HepG2 (cell line): ENCODE data around the gene SLC16A6. TPM values are rescaled to one million over a fixed set of nuclear protein-coding genes. Genes with fewer than 3 reads are reported as not detected.
"Not testable (repeated sequence)": the region's sequence is repeated elsewhere in the genome, so short reads cannot be mapped to it uniquely, and the experiment has no call there.

ENCODE experiments used
- ATAC-seq: fragments of 200-7000 bp; cut with Tn5 transposase; 3 replicates; pipeline ENCODE4 v1.9.1; 2020; ENCODE audit warnings: mild to moderate bottlenecking, moderate library complexity
- BruUV-seq: library from RNA; stranded (reverse); fragments of 400-500 nt; replicated peaks from 2 replicates; lab custom pipeline; 2021; lab: Mats Ljungman, UMichigan
- CTCF ChIA-PET: fragments of 300-600 bp; formaldehyde crosslinking; extraction: SDS; loops from one replicate; lab custom pipeline; 2021; ENCODE audit warnings: low total read pairs, inconsistent platforms, low intra/inter-chr PET ratio; lab: Yijun Ruan, JAX
- POLR2A ChIA-PET: fragments of 350-600 bp; sonication (Branson Sonifier 250); formaldehyde crosslinking; loops from one replicate; lab custom pipeline; 2020; ENCODE audit warnings: antibody characterized with exemption, inconsistent platforms; lab: Yijun Ruan, JAX
- DNase-seq: peaks from one replicate; pipeline ENCODE4 v3.0.0-alpha.2; 2015; ENCODE audit warnings: low spot score
- FAIRE-seq: peaks from 3 replicates; lab custom pipeline; 2011; peaks lifted over from hg19 to GRCh38; lab: Jason Lieb, UNC
- H2AFZ ChIP-seq: one replicate; pipeline ENCODE4 v1.6.1; 2011; ENCODE audit warnings: low read length, inconsistent platforms
- H3K27ac ChIP-seq: fragments of 300-600 bp; 3 replicates; pipeline ENCODE4 v1.8.0; 2011; ENCODE audit warnings: mixed run types, mild to moderate bottlenecking, mixed read lengths, low read length, inconsistent platforms; ENCODE audit not compliant: insufficient read depth; ENCODE audit errors: extremely low read length
- H3K27me3 ChIP-seq, 2 experiments: fragments of 200-600 bp in 1 of 2; 2 replicates in 1 of 2; 3 replicates in 1 of 2; pipeline versions ENCODE4 v1.6.0 to v1.8.0; 2011; ENCODE audit warnings: low read length in 2 of 2, mild to moderate bottlenecking in 2 of 2, moderate library complexity in 2 of 2, inconsistent platforms in 1 of 2; ENCODE audit not compliant: insufficient read depth in 2 of 2, control insufficient read depth in 1 of 2
- H3K36me3 ChIP-seq, 2 experiments: fragments of 200-600 bp in 1 of 2; replicated peaks in 1 of 2; 2 replicates in 1 of 2; 3 replicates in 1 of 2; pipeline versions ENCODE4 v1.5.1 to v1.8.0; 2011; ENCODE audit warnings: low read length in 2 of 2, inconsistent platforms in 1 of 2; ENCODE audit not compliant: insufficient read depth in 2 of 2, control insufficient read depth in 1 of 2
- H3K4me1 ChIP-seq: 2 replicates; pipeline ENCODE4 v1.5.1; 2012; ENCODE audit warnings: low read length, inconsistent platforms; ENCODE audit not compliant: insufficient read depth
- H3K4me2 ChIP-seq: 2 replicates; pipeline ENCODE4 v1.6.0; 2011; ENCODE audit warnings: low read depth, low read length, inconsistent platforms
- H3K4me3 ChIP-seq, 3 experiments: fragments of 200-600 bp in 1 of 3; sonication (generic), shearing (Covaris generic) in 1 of 3; replicated peaks in 1 of 3; 2 replicates each; pipeline ENCODE4 v1.5.1; 2011 to 2016; ENCODE audit warnings: low read length in 3 of 3, inconsistent platforms in 2 of 3, low read depth in 2 of 3, mild to moderate bottlenecking in 2 of 3, control low read depth in 1 of 3, mixed read lengths in 1 of 3; ENCODE audit not compliant: insufficient read depth in 1 of 3
- H3K79me2 ChIP-seq: one replicate; pipeline ENCODE4 v1.6.1; 2011; ENCODE audit warnings: low read length, inconsistent platforms; ENCODE audit not compliant: insufficient read depth
- H3K9ac ChIP-seq: 2 replicates; pipeline ENCODE4 v1.6.0; 2011; ENCODE audit warnings: mild to moderate bottlenecking, low read depth, low read length, inconsistent platforms; ENCODE audit not compliant: insufficient read depth
- H3K9me3 ChIP-seq: 2 replicates; pipeline ENCODE4 v1.5.1; 2012; ENCODE audit warnings: mild to moderate bottlenecking, low read length
- H4K20me1 ChIP-seq: 2 replicates; pipeline ENCODE4 v1.6.0; 2011; ENCODE audit warnings: inconsistent platforms, mild to moderate bottlenecking, low read length, moderate library complexity; ENCODE audit not compliant: insufficient read depth
- KDM3A ChIP-seq: IDR thresholded peaks from 2 replicates; pipeline ENCODE4 v1.6.1; 2018; ENCODE audit warnings: low read depth, missing compliant biosample characterization
- TP53 ChIP-seq: sonication (generic); formaldehyde crosslinking; conservative IDR thresholded peaks from 2 replicates; pipeline ENCODE4 v1.4.0; 2020; ENCODE audit warnings: missing genetic modification reagents
- ZNF121 ChIP-seq: sonication (generic); formaldehyde crosslinking; IDR thresholded peaks from 2 replicates; pipeline ENCODE4 v1.5.0; 2020; ENCODE audit warnings: mild to moderate bottlenecking, missing genetic modification reagents
- whole genome bisulfite sequencing: methylation state at CpG from one replicate; pipeline ENCODE4 v1.1.6; 2017; ENCODE audit warnings: low lambda C conversion rate; 5-methylcytosine and 5-hydroxymethylcytosine counted together
- in situ Hi-C: cut with HindIII; loops from 2 replicates; pipeline ENCODE4 v1.10.0; 2017; ENCODE audit warnings: low pct_unique_long_range_greater_than_20kb; ENCODE audit not compliant: extremely low pct_ligation_motif_present
- intact Hi-C: fragments of 100-400 bp; cut with micrococcal nuclease; formaldehyde crosslinking; loops from one replicate; pipeline ENCODE4 v1.10.0; 2022; ENCODE audit not compliant: unreplicated experiment
- polyA plus RNA-seq, 8 experiments: library from polyadenylated mRNA; depleted of rRNA in 3 of 8; stranded (reverse) in 7 of 8; unstranded in 1 of 8; fragments of >200 nt; fragmentation: Illumina TruSeq in 4 of 8; extraction: Trizol in 4 of 8; gene quantifications; 2 replicates each; pipeline versions ENCODE4 v1.2.1 to v1.2.3, GENCODE V29; 2011 to 2016; ENCODE audit warnings: low read depth in 4 of 8, missing spikeins in 1 of 8, mixed read lengths in 1 of 8; ENCODE audit not compliant: insufficient read depth in 1 of 8
- total RNA-seq, 5 experiments: library from RNA; depleted of rRNA; stranded (reverse); fragments of >200 nt; fragmentation: Illumina TruSeq; extraction: Trizol; gene quantifications; 2 replicates each; pipeline ENCODE4 v1.2.3, GENCODE V29; 2016; ENCODE audit warnings: low read depth in 1 of 5

The SLC16A6 gene
- total and polyA plus RNA-seq, 2 of the 13 experiments (the other 11 are each of a cell fraction or from before 2014, with no cell fraction given) = 1.1 to 44.7 TPM

DNA sequence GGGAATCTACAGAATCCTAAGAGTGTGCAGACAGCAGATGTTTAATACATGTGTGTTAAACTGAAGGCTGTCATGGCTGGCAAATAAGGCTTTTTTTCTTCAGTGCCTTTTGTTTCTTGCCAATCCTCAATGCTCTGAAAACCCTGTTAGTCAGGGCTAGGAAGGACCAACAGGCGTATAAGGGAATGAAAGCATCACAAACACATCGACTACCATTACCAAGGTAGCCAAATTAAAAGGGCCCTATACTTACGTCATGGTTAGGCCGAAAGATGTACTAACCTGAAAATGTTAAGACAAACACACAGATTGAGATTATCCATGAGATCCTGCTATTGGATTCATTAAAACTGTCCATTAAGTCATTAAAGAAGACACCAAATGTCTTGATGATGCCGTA, 13.1 kb downstream of the SLC16A6 start:
- no TSS peak for BruUV-seq
- H3K27me3 ChIP-seq = no peaks in the 10 kb centered on the region
- intact Hi-C loops = no loop called here
- DNase-seq (no peak), ATAC-seq (no peak), FAIRE-seq (no peak)
- peaks cover 9% of the 10 kb centered on the region for H3K9me3 ChIP-seq
- no peaks in the 10 kb centered on the region for H3K79me2 ChIP-seq
- H3K4me1 ChIP-seq = no peaks in the 10 kb centered on the region
- no peak overlapping the region for H3K4me3 ChIP-seq
- no peaks in the 10 kb centered on the region for H4K20me1 ChIP-seq
- H3K9ac ChIP-seq = no peak overlapping the region
- in situ Hi-C loops = loop anchor here (25.0 kb wide), 1 partner anchor 484 kb away; no protein-coding TSS in a partner anchor
- no peak overlapping the region for H2AFZ ChIP-seq
- TF ChIP-seq TP53 (CRISPR knock-in tag) = 0 out of 2 replicates have a peak, but pooled peaks have one; percentile 20
- no peak for TF ChIP-seq KDM3A (CRISPR knock-in tag)
- ChIA-PET POLR2A (interaction anchor here (1.2 kb wide), 1 partner anchor 11 kb away, joined by 4 read pairs; no protein-coding TSS in a partner anchor), CTCF (no interaction called here)
- H3K27ac ChIP-seq = no peak overlapping the region
- H3K36me3 ChIP-seq = peaks cover 0 to 5% of the 10 kb centered on the region in 2 experiments; a peak in 2 of 5 replicates
- WGBS = 98% methylated on average over 5 of the region's 5 CpGs
- no peak overlapping the region for H3K4me2 ChIP-seq

DNA sequence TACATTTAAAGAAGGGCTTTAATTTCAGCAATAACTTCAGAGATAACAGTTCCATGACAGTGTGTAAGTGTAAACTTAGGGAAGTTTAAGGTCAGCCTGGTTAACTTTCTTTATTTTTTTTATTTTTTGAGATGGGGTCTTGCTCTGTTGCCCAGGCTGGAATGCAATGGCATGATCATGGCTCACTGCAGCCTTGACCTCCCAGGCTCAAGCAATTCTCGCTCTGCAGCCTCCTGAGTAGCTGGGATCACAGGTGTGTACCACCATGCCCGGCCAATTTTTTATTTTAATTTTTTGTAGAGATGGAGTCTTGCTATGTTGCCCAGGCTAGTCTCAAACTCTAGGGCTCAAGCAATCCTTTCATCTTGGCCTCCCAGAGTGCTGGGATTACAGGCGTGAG, 14.6 kb downstream of the SLC16A6 start:
- in situ Hi-C loops = loop anchor here (25.0 kb wide), 1 partner anchor 486 kb away; no protein-coding TSS in a partner anchor
- H2AFZ ChIP-seq, H3K4me2 ChIP-seq, intact Hi-C loops, CTCF ChIA-PET, H3K9me3 ChIP-seq, H4K20me1 ChIP-seq, ATAC-seq, H3K79me2 ChIP-seq: not testable (repeated sequence)
- TF ChIP-seq ZNF121 (CRISPR knock-in tag) = peak; percentile 57; the same call in 1 of the 2 replicates
- TF ChIP-seq, all 625 proteins: peak for 1; not testable (repeated sequence) for 624
- H3K27ac ChIP-seq, H3K27me3 ChIP-seq, BruUV-seq, FAIRE-seq, H3K36me3 ChIP-seq, H3K9ac ChIP-seq, DNase-seq, H3K4me1 ChIP-seq, POLR2A ChIA-PET, H3K4me3 ChIP-seq: not testable (repeated sequence)
- WGBS = 98% methylated on average over 3 of the region's 3 CpGs
